ELR (cell line): ENCODE measurements around the gene MRC1.
A peak's percentile ranks its signal among the peaks of the same experiment; 100 is the strongest.

ENCODE experiments used
- DNase-seq: peaks from one replicate; pipeline ENCODE4 v3.0.0-alpha.2; 2015; ENCODE audit warnings: low read depth

Gene MRC1

DNA sequence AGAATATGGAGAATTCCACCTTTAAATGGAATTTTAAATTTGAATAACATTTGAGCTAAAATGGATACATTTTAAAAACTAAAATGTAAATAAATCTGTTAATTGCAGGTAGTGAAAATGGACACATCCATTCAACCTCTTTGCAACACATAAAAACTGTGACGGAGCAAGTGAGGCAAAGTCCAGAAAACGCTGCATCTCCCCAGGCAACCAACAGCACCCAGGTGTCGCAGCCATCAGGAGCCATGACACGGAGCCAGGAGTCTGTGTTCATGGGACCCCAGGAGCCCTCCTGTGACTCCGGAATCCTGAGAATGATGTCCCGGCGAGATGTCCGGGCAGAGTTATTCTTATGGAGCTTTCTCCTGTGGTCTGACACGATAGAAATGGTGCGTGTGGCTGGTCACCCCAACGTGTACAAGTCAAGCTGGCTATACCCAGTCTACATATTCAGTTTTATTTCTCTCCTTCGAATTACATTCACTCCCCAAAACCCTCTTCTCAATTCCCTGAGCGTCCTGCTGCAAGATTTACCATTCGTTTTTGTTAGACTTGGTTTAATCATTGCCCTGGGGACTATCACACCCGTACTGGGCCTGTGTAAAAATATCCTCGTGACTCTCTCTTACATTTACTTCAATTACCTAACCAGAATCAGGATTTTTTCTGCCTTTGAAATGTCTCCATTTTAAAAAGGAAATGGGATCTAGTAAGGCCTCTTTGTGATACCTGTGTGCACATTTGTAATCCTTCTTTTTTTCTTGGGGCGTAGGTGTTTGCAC is 13.1 kb upstream of the MRC1 start:
- DNase-seq: no peak

DNA sequence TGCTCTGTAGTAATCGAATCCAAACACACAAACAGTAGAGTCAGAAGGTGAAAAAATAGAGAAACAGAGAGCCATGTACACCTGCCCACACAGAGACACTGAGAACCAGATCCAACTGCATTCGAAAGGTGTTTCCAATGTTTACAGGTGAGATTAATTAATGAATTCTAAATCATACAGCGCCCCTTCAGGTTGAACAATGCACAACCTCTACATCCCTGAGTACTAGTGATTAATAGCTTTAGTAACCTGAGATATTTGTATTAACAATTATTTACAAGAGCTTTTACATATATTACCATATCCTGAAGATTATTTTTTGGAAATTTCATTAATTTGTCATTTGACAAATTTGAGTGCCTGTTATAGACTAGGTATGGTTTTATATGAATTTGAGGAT is 7.6 kb upstream of the MRC1 start:
- DNase-seq: no peak

DNA sequence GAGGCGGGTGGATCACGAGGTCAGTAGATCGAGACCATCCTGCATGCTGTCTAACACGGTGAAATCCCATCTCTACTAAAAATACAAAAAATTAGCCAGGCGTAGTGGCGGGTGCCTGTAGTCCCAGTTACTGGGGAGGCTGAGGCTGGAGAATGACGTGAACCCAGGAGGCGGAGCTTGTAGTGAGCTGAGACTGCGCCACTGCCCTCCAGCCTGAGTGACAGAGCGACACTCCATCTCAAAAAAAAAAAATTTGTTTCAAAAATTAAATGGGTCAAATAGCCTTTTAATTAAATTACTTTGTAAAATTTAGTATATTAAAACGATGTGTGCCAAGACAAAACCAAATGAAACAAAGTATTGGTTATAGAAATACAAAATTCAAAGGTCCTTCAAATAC is 6.8 kb upstream of the MRC1 start:
- DNase-seq: no peak

DNA sequence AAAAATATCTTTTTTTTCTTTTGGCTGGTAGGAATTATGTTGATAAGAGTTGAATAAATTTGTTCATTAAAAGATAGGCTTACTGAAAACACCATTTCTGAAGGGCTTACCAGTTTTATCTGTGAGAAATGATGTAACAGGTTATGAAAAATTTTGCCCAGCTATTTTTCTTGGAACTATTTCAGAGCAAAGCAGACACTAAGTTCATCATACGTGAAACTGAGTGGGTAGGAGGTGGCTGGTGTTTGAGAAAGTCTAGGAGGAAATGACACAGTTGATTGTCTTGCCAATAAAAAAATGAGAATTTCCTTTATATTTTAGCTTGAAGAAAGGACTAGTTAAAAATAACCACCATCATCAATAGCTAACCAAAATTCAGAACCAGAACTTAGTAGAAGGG is 6.2 kb upstream of the MRC1 start:
- no peak for DNase-seq

DNA sequence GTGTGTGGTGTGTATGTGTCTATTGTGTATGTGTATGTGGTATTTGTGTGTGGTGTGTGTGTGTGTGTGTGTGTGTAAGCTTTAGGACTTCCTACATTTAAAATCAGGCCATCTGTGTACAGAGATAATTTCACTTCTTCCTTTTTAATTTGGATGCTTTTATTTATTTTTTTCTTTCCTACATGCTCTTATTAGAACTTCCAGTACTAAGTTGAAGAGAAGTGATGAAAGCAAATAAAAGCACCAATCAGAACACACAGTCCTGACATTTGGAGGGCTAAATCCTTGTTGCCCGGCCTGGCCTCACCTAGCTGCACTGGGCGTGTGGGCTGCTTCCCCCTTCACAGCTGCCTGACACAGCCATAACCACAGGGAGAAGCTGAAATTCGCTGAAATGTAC is 3.8 kb upstream of the MRC1 start:
- DNase-seq: no peak

DNA sequence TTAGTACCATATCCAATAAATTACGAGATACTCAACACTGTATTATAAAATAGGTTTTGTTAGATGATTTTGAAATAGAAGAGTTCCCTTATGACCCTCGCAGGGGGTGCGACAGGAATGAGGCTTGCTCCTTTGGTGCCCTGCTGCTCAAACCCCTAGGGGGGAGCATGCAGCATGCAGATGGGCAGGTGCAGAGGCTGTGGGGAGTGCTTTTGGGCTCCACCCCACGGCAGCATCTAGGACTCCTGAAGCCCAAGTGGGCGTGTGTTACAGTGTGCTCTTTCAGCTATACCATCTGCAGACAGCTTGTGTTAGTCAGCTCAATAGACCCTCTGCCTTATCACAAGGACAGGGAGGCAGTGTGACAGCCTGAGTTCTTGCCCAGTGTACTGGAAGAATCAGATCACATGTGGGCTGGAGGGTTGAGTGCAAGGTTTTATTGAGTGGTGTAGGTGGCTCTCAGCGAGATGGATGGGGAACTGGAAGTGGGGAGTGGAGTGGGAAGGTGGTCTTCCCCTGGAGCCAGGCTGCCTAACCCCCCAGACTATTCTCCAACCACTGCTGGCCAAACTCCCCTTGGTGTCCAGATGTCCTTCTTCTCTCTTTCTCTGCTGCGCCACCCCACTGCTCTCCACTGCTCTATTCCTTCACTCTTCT is 3.1 kb upstream of the MRC1 start:
- DNase-seq: no peak

DNA sequence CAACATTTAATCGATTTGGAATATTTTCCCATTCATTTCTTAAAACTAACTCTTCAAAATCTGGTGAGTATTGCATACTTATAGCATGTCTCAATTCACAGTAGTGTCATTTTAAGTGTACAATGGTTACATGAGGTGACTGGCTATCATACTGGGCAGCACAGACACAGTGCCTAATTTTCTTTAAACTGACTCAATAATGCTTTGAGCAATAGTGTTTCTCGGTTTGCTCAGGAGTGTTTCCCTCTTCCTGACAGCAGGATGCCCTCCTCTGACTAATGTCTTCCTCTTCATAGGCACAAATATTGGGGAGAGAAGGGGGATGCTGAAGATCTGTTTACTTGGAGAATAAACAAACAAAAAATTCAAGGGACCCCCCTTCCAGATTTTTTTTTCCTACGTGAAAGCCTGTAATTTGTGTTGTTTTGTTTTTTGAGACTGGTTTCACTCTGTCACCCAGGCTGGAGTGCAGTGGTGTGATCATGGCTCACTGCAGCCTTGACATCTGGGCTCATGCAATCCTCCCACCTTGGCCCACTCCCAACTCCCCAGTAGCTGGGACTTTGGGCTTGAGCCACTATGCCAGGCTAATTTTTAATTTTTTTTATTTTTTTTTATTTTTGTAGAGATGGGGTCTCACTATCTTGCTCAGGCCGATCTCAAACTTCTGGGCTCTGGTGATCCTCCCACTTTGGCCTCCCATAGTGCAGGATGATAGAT is 2.2 kb downstream of the MRC1 start:
- DNase-seq: peak; percentile 29

DNA sequence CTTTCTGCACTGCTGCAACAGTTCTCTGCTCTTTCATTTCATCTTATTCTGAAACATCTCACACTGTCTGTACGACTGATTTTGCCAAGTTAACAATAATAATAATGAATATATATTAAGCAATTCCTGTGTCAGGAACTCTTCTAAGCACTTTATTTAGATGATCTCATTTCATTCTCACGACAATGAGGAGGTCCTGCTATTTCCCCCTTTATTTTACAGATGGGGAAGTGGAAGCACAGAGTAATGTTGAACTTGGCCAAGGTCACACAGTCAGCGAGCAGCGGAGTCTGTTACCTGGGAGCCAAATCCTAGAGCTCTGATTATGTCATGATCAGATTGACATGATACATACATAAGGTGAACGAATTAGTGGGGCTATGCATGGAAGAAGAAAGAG is 5.8 kb downstream of the MRC1 start:
- DNase-seq: no peak

DNA sequence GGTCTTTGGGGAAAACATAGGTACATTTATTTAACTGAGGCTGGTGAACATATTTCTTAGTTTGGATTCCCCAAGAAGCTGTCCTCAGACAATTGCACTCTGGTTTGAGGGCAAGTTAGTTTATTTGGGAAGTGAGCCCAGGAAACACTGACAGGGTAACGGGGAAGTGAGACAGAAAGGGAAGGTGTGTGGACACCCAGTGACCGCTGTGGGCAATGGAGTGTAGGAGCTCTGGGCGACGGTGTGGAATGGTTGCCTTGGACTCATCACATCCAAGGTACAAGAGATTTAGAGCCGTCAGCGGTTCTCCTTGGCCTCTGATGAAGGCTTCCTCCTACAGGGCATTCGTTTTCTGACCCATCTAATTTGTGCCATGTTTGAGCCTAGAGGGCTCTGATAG is 7.1 kb downstream of the MRC1 start:
- DNase-seq: no peak

DNA sequence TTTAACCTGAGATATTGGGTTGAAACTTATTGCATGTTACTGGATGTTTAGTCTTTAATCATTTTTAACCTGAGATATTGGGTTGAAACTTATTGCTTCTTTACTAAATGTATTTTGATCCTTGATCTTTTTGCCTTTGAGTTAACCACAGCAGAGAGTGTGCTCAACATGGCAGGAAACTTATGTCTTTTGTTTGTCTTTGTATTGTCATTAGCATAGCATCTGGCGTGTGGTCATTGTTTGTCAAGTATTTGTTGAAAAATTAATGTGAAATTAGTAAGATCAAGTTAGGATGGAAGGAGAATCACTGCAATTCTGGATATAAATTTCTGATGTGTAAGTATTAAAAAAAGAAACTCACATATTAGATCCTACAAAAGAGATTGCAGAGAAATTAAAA is 8.2 kb downstream of the MRC1 start:
- DNase-seq: no peak

DNA sequence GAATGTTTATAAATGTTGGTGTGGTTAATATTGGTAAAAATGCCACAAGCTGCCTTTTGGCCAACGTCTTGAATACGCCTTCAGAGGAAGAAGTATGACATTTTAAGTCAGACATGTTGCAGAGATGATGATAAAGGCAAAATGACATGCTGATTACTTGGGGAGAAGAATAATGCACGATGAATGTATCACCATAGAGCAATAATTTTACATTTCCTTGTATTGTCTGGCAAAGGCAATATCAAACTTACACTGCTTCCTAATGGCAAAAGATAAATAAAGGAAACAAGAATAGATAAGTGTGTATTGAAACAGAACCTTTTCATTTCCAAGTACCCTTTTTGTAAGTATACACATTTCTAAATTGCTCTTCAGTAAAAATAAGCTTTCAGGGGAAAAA is 8.6 kb downstream of the MRC1 start:
- no peak for DNase-seq

DNA sequence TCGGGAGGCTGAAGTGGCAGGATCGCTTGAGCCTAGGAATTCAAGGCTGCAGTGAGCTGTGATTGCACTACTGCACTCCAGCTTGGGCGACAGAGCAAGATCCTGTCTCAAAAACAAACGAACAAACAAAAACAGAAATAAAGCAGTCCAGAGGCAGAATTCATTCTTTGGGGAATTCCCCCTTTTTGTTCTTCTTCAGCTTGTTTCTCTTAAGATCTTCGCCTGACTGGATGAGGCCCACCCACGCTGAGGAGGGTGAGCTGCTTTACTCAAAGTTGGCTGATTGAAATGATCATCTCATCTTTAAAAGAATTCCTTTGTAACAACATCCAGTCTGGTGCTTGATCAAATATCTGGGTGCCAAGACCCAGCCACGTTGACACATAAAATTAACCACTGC is 10.7 kb downstream of the MRC1 start:
- no peak for DNase-seq

DNA sequence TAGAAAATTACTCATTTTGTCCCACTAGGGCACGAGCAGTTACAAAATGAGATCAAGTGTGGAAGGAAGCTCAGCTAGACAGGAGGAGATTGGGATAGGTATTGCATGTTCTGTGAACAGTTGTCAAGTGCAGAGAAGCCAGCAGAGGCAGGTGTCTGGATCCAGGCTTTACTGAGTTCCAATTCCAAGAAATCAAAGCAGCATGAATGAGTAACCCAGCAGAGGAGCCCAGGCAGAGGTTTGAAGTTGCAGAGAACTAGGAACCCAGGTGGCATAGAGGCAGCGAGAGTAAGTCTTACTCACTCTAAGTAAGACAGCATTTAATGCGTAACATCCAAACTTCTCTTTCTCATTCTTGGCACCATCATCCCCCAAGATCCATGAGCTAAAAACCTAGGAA is 11.8 kb downstream of the MRC1 start:
- DNase-seq: no peak

DNA sequence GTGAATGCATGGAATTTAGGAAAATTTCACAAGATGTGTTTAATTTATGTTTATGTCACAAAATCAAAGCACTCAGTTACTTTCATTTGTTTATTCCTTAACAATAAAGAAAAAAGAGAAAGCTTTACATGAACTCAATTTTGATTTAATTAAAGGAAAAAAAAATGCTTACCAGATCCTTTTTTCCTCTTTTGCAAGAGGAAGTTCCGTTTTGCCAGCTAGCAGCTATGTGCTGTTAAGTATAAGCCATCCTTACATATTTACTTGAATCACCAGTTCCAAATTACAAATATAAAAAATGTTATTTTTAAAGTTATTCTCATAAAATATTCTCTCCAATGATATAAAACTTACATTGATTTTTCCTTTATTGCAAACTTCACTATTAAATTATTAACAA is 12.7 kb downstream of the MRC1 start:
- DNase-seq: no peak

DNA sequence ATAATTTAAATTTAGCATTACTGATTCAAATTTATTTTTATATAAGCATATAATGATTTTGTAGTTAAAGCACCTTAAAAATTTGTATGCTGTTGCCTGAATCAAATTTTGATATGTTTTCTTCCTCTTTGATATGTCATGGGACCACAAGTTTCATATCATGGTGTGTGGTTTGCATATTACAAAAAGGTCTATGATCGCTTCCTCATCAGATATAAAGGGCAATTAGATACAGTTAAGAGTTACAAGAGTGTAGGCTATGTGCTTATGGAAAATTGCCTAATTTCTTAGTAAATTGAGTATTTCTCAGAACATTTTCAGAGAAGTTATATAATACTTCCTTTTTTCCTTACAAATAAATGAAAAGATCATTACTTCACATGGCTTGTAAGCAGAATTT is 22.2 kb downstream of the MRC1 start:
- no peak for DNase-seq

DNA sequence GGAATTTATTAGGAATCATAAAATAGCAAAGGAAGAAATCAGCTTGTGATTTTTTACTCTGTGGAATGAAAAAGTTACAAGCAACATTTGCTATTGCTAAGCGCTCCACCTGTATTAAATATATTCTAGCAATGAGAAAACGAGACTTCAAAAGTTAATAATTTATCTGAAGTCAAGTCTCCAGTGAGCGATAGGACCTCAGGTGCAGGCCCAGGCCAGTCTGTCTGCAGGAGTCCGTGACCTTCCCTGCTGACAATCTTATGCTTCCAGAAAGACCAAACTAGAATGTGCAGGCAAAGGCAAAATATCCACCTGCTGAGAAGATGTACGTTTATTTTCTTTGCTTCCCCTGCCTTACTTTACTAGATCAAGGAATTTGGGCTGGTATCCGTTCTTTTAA is 22.7 kb downstream of the MRC1 start:
- DNase-seq: no peak

DNA sequence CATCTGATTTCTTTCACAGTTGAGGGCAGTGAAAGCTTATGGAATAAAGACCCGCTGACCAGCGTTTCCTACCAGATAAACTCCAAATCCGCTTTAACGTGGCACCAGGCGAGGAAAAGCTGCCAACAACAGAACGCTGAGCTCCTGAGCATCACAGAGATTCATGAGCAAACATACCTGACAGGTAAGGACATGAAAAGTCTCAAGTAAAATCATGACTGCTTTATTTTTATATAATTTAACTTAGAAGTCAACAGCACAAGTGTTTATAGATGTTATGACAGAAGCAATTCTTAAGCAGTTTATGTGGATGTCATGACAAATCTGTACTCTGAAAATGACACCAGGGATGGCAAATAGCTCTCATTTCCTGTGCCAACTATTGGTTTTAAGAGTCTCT is 24.5 kb downstream of the MRC1 start:
- no peak for DNase-seq

DNA sequence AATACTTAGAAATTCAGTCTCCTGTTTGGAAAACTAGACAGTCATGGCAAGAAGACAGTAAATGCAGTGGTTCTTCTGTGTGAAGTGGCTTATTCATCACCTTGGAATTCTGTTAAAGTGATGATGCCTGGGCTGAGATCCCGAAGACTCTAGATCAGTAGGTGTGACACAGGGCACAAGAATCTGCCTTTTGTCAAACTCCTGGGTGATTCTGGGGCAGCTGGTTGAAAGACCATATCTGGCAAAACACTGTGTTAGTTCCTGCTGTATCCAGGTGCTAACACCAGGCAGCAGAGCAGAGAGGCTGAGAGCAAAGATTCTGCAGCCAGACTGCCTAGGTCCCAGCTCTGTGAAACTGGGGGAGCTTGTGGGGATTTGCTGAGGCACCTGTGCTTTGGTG is 26.5 kb downstream of the MRC1 start:
- peak; percentile 97 for DNase-seq

DNA sequence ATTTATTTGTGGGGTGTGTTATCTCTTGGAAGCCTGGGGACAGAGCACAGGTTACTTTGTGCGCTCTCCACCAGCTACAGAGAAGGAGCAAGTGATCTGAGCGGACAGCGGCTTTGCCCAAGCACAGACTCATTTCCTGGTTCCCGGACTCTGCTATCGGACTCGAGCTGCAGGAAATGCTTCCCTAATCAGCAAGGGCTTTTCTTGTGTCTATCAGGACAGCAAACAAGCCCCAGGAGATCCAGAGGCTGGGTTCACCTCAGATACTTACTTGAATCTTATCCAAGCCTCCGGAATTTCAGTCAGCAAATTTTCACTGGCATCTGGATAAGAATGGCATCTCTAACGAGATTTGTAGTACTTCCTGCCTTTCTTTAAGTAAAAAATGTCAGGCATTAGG is 27.8 kb downstream of the MRC1 start:
- peak; percentile 77 for DNase-seq

DNA sequence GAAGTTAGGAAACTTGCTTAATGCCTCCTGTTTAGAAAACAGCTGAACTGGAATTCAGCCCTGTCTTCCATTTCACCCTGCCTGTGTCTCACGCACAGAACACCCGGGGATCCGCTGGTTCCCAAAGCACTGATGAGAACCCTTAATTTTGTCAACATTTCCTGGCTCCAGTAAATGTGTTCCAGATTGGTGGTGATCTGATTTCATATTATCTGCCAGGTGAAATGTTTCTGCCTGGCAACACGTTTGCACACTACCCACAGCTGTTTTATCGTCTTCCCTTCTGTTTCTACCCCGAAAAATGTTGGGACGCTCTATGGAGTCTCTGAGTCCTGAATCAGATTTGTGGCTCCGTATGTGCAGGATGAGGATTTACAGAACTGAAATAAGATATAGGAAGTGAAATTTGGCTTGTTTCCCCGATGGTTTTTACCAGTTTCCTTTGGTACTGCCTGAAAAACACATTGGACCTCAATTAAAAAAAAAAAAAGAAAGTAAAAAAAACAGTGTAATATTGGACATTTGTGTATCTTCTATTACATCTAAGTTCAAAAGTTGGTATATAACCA is 29.0 kb downstream of the MRC1 start:
- DNase-seq: no peak

DNA sequence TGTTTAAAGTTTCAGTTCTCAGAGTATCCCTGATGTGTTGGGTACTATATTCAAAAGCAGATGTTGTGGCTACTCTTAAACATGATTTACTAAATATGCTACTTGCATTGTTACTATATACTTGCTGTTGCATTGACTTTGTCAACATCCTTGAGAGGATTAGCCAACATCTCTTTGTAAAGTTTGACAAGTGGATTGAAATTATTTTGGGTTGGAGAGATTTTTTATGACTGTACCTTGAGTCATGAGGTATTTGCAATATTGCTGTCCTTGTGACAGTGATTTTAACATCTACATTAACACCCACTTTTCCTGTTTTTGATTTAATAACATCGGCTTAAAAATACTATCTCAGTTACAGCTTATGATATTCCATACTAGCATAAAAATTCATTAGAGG is 31.9 kb downstream of the MRC1 start:
- DNase-seq: peak; percentile 53

DNA sequence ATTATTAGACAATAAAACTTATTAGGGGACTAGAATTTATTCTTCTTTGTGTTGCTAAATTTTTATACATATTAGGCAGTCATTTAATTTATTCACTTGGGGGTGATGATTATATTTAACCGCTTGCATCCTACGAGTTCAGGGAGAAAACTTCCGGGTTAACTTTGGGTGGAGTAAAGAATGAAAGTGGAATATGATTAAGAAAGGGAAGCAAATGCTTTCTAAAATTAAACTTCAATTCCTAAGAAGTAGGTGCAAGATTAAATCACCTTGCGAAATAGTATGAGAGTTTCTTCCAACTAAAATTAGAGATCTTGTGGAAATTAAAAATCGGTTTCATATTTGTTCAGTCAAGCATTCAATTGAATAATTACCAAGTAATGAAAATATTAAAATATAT is 33.5 kb downstream of the MRC1 start:
- no peak for DNase-seq
